Erythroblast (primary cell): Measurements from ENCODE around the gene RFX3.

ENCODE experiments used
- GATA1 ChIP-seq: IDR thresholded peaks from 2 replicates; pipeline ENCODE4 v1.6.1; 2011; ENCODE audit warnings: low read depth, mild to moderate bottlenecking, control low read depth, low read length, moderate library complexity
- POLR2A ChIP-seq: IDR thresholded peaks from 2 replicates; pipeline ENCODE4 v1.6.1; 2011; ENCODE audit warnings: mild to moderate bottlenecking, low read length

DNA sequence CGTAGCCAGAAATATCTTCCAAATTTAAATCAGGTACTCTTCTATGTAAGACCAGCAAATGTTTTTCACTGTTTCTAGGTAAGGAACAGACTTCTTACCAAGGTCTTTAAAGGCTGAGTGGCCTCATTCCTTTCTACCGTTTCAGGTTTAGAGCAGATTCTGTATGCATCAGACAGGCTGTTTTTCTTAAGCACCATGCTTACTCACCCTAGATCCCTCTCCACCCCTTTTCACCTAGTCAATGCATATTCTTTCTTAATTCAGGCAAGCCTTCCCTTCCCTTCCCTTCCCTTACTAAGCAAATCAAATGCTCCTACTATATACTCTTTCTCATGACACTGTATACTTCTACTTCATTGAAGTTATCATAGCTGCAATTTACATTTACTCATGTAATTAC is 70.7 kb downstream of the RFX3 start:
- TF ChIP-seq POLR2A, result no peak
- TF ChIP-seq GATA1, result no peak
